A549 (cell line): Measurements from ENCODE around the gene SLC5A10. TPM values are rescaled to one million over a fixed set of nuclear protein-coding genes. Genes with fewer than 3 reads are reported as not detected.

Experiments
- ATAC-seq, 2 experiments: fragments of 200-7000 bp in 1 of 2; fragments of >200 bp in 1 of 2; cut with Nextera tagmentation in 1 of 2; cut with Tn5 transposase in 1 of 2; 3 replicates each; pipeline versions ENCODE4 v1.8.0 to v1.9.1; 2018 to 2020; ENCODE audit warnings: mild to moderate bottlenecking in 1 of 2, moderate library complexity in 1 of 2
- CTCF ChIA-PET: fragments of 300-600 bp; sonication (Branson Sonifier 250); formaldehyde crosslinking; extraction: SDS; loops from one replicate; lab custom pipeline; 2021; ENCODE audit warnings: antibody characterized with exemption, inconsistent platforms; lab: Yijun Ruan, JAX
- POLR2A ChIA-PET: fragments of 350-600 bp; formaldehyde crosslinking; extraction: SDS; loops from one replicate; lab custom pipeline; 2021; ENCODE audit warnings: antibody characterized with exemption, inconsistent platforms; lab: Yijun Ruan, JAX
- DNase-seq, 2 experiments: peaks; one replicate each; pipeline versions ENCODE4 v3.0.0 to v3.0.0-alpha.2; 2011 to 2016; ENCODE audit warnings: low read depth in 1 of 2, low spot score in 1 of 2
- FAIRE-seq: peaks from 2 replicates; lab custom pipeline; 2011; peaks lifted over from hg19 to GRCh38; lab: Jason Lieb, UNC
- H3K27ac ChIP-seq, 2 experiments: fragments of >200 bp; sonication (Bioruptor Twin); formaldehyde crosslinking; 3 replicates each; pipeline ENCODE4 v1.5.1; 2016 to 2017
- H3K4me1 ChIP-seq: fragments of >200 bp; sonication (Bioruptor Twin); formaldehyde crosslinking; 3 replicates; pipeline ENCODE4 v1.6.1; 2016
- H3K4me2 ChIP-seq: fragments of >200 bp; sonication (Bioruptor Twin); formaldehyde crosslinking; 3 replicates; pipeline ENCODE4 v1.6.1; 2016
- H3K4me3 ChIP-seq: fragments of >200 bp; sonication (Bioruptor Twin); formaldehyde crosslinking; 3 replicates; pipeline ENCODE4 v1.5.1; 2016
- H3K9me3 ChIP-seq: fragments of >200 bp; sonication (Bioruptor Twin); formaldehyde crosslinking; 3 replicates; pipeline ENCODE4 v1.6.1; 2016
- EHF ChIP-seq: fragments of 250-450 bp; sonication (Bioruptor Pico); IDR thresholded peaks from 2 replicates; pipeline ENCODE4 v1.5.0; 2020; ENCODE audit warnings: mild to moderate bottlenecking
- EP300 ChIP-seq, 2 experiments: fragments of >200 bp; sonication (Bioruptor Twin); formaldehyde crosslinking; IDR thresholded peaks; 2 replicates in 1 of 2; 3 replicates in 1 of 2; pipeline ENCODE4 v1.6.1; 2016 to 2017
- FOXS1 ChIP-seq: fragments of 250-450 bp; sonication (Bioruptor Pico); IDR thresholded peaks from 2 replicates; pipeline ENCODE4 v1.5.0; 2020; ENCODE audit warnings: mild to moderate bottlenecking, moderate library complexity
- HOXA7 ChIP-seq: fragments of 250-450 bp; sonication (Bioruptor Pico); IDR thresholded peaks from 2 replicates; pipeline ENCODE4 v1.5.0; 2020; ENCODE audit warnings: mild to moderate bottlenecking, moderate library complexity
- JUNB ChIP-seq: fragments of >200 bp; sonication (Bioruptor Twin); formaldehyde crosslinking; IDR thresholded peaks from 2 replicates; pipeline ENCODE4 v1.6.1; 2016
- KDM1A ChIP-seq: fragments of 200-600 bp; sonication (generic); IDR thresholded peaks from 2 replicates; pipeline ENCODE4 v1.6.1; 2016; ENCODE audit warnings: low read depth, mild to moderate bottlenecking
- MAFK ChIP-seq: fragments of 450-650 bp; IDR thresholded peaks from 2 replicates; pipeline ENCODE4 v1.6.1; 2014; ENCODE audit not compliant: partially characterized antibody
- NFE2L2 ChIP-seq: fragments of 150-350 bp; conservative IDR thresholded peaks from 2 replicates; pipeline ENCODE4 v1.6.1; 2014; ENCODE audit warnings: low read length
- NR3C1 ChIP-seq: fragments of >200 bp; sonication (Bioruptor Twin); formaldehyde crosslinking; IDR thresholded peaks from 3 replicates; pipeline ENCODE4 v1.6.1; 2017
- SMC3 ChIP-seq: fragments of >200 bp; sonication (Bioruptor Twin); formaldehyde crosslinking; IDR thresholded peaks from 3 replicates; pipeline ENCODE4 v1.6.1; 2018; ENCODE audit warnings: inconsistent platforms
- ZFP36 ChIP-seq: fragments of 450-650 bp; IDR thresholded peaks from 2 replicates; pipeline ENCODE4 v1.6.1; 2014; ENCODE audit warnings: borderline replicate concordance; ENCODE audit not compliant: partially characterized antibody
- ZSCAN20 ChIP-seq: fragments of 250-450 bp; sonication (Bioruptor Pico); IDR thresholded peaks from 2 replicates; pipeline ENCODE4 v1.8.0; 2022; ENCODE audit warnings: mild to moderate bottlenecking, moderate library complexity
- WGBS: methylation state at CpG from one replicate; pipeline ENCODE4 v1.1.6; 2017; ENCODE audit errors: missing lambda C conversion rate; 5-methylcytosine and 5-hydroxymethylcytosine counted together
- polyA plus RNA-seq, 4 experiments: library from polyadenylated mRNA; depleted of rRNA in 3 of 4; stranded (reverse); fragments of >200 nt; fragmentation: RNase III in 1 of 4; extraction: RNeasy Plus Mini Kit Qiagen cat#74134 plus additional on column Dnase treatment in 1 of 4; gene quantifications; 2 replicates in 3 of 4; 3 replicates in 1 of 4; pipeline ENCODE4 v1.2.3, GENCODE V29; 2011 to 2017
- TF ChIP-seq, protein P1 (sequence below): fragments of 200-600 bp; sonication (generic); IDR thresholded peaks from 2 replicates; pipeline ENCODE4 v1.6.1; 2016; ENCODE audit warnings: antibody characterized with exemption, mild to moderate bottlenecking, moderate library complexity
- TF ChIP-seq, protein P2 (sequence below): fragments of >200 bp; sonication (Bioruptor Twin); formaldehyde crosslinking; IDR thresholded peaks from 2 replicates; pipeline ENCODE4 v1.6.1; 2016
- TF ChIP-seq, protein P3 (sequence below): fragments of 450-650 bp; IDR thresholded peaks from 2 replicates; pipeline ENCODE4 v1.6.1; 2014; ENCODE audit warnings: antibody characterized with exemption
- TF ChIP-seq, protein P4 (sequence below): fragments of >200 bp; sonication (Bioruptor Twin); formaldehyde crosslinking; IDR thresholded peaks from 3 replicates; pipeline ENCODE4 v1.6.1; 2016
- TF ChIP-seq, protein P5 (sequence below): fragments of 250-450 bp; sonication (Bioruptor Pico); IDR thresholded peaks from 2 replicates; pipeline ENCODE4 v1.5.0; 2020; ENCODE audit warnings: low read depth, mild to moderate bottlenecking, moderate library complexity

SLC5A10 gene
- polyA plus RNA-seq, 2 of the 4 experiments (the other 2 are of a cell fraction), result 0.15 to 0.28 TPM

DNA sequence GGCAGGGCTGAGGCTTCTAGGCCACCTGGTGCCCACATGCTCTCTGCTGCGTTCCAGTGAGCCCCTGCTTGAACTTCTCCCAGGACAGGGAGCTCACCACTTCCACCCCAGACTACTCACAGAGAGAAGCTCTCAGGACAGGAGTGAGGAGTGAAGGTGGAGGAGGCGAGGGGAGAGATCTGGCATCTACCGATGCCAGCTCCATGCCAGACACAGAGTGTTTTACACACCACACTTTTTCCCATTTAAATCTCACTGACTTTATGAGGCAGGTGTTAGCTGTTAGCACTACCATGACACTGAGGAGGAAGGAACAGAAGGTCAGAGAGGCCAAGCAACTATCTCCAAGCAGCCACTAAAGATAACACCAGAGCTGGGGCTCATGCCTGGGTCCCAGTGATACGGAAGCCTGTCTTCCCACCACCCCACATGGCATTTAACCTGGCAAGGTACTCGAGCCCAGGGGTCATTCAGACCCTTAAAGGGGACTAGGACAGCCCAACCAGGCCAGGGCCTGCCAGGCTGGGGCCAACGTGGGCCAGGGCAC is 45.8 kb downstream of the SLC5A10 start:
- TF ChIP-seq, protein P1, sequence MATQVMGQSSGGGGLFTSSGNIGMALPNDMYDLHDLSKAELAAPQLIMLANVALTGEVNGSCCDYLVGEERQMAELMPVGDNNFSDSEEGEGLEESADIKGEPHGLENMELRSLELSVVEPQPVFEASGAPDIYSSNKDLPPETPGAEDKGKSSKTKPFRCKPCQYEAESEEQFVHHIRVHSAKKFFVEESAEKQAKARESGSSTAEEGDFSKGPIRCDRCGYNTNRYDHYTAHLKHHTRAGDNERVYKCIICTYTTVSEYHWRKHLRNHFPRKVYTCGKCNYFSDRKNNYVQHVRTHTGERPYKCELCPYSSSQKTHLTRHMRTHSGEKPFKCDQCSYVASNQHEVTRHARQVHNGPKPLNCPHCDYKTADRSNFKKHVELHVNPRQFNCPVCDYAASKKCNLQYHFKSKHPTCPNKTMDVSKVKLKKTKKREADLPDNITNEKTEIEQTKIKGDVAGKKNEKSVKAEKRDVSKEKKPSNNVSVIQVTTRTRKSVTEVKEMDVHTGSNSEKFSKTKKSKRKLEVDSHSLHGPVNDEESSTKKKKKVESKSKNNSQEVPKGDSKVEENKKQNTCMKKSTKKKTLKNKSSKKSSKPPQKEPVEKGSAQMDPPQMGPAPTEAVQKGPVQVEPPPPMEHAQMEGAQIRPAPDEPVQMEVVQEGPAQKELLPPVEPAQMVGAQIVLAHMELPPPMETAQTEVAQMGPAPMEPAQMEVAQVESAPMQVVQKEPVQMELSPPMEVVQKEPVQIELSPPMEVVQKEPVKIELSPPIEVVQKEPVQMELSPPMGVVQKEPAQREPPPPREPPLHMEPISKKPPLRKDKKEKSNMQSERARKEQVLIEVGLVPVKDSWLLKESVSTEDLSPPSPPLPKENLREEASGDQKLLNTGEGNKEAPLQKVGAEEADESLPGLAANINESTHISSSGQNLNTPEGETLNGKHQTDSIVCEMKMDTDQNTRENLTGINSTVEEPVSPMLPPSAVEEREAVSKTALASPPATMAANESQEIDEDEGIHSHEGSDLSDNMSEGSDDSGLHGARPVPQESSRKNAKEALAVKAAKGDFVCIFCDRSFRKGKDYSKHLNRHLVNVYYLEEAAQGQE, result 0 out of 2 replicates have a peak, but pooled peaks have one; percentile 35
- TF ChIP-seq NFE2L2, result no peak
- no peak overlapping the region for H3K4me2 ChIP-seq
- ATAC-seq (no peak), FAIRE-seq (no peak), DNase-seq (no peak)
- 89% methylated on average over 6 of the region's 6 CpGs for WGBS
- POLR2A ChIA-PET, result no interaction called here
- H3K9me3 ChIP-seq, result peaks cover 19% of the 10 kb centered on the region
- no peak overlapping the region for H3K4me3 ChIP-seq
- no peak overlapping the region for H3K27ac ChIP-seq
- CTCF ChIA-PET, result interaction anchor here (1.4 to 4.0 kb wide), 4 partner anchors 10 to 37 kb away, joined by 6 to 38 read pairs (median 12); no protein-coding TSS in a partner anchor
- peaks cover 19% of the 10 kb centered on the region for H3K4me1 ChIP-seq

DNA sequence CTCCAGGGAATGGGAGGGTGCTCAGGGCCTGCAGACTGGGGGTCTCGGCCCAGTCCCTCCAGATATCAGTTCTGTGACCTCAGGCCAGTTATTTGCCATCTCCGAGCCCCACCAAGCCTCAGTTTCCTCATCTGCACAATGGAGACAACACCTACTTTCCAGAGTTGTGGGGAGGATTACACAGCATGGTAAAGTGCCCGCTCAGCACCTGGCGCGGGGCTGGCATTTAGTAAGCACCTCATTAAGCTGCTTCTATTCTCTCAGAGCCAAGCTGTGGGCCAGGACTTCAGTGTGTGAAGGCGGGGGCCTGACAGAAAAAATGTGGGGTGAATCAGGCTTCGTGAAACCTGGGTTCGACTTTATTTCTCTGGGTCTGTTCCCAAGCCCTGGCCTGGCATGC is 47.4 kb downstream of the SLC5A10 start:
- DNase-seq (no peak), ATAC-seq (no peak), FAIRE-seq (no peak)
- TF ChIP-seq JUNB (no peak), MAFK (peak; percentile 91)
- Histone ChIP-seq H3K4me2 (no peak overlapping the region), H3K9me3 (peaks cover 19% of the 10 kb centered on the region), H3K27ac (no peak overlapping the region), H3K4me1 (peaks cover 30% of the 10 kb centered on the region), H3K4me3 (no peak overlapping the region)
- CTCF ChIA-PET, result interaction anchor here (1.4 to 4.0 kb wide), 3 partner anchors 22 to 39 kb away, joined by 3 to 38 read pairs (median 38); no protein-coding TSS in a partner anchor
- WGBS, result 87% methylated on average over 8 of the region's 8 CpGs
- POLR2A ChIA-PET, result no interaction called here

DNA sequence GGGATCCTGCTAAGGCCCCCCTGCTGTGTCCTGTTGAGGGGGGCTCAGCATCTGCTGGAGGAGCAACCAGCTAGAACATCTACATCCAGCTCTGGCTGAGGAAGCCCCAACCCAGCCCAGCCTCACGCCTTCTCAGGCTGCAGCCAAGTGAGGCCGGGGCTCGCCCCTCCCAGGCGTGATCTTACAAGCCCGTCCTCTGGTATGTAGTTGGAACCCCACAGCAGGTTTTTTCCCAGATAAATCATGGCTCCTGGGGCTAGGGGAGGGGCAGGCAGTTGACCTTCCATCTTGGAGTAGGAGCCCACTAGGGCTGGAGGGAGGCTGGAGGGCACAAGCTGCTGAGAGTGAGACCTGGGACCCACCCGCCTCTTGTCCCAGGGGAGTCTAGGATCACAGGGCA is 47.9 kb downstream of the SLC5A10 start:
- 91% methylated on average over 6 of the region's 6 CpGs for whole genome bisulfite sequencing
- no peak for ATAC-seq
- ChIA-PET POLR2A (no interaction called here), CTCF (interaction anchor here (1.4 to 3.9 kb wide), 3 partner anchors 14 to 39 kb away, joined by 3 to 38 read pairs (median 6); no protein-coding TSS in a partner anchor)
- Histone ChIP-seq H3K4me3 (no peak overlapping the region), H3K4me2 (no peak overlapping the region), H3K27ac (no peak overlapping the region), H3K9me3 (peaks cover 19% of the 10 kb centered on the region), H3K4me1 (peaks cover 30% of the 10 kb centered on the region)
- FAIRE-seq, result no peak
- no peak for DNase-seq
- TF ChIP-seq ZSCAN20 (CRISPR knock-in tag), result no peak
- TF ChIP-seq, protein P2, sequence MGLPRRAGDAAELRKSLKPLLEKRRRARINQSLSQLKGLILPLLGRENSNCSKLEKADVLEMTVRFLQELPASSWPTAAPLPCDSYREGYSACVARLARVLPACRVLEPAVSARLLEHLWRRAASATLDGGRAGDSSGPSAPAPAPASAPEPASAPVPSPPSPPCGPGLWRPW, result no peak
- no peak for TF ChIP-seq HOXA7
- TF ChIP-seq FOXS1 (CRISPR knock-in tag), result no peak
- no peak for TF ChIP-seq EHF (CRISPR knock-in tag)
- no peak for TF ChIP-seq KDM1A
- TF ChIP-seq SMC3, result no peak
- no peak for TF ChIP-seq NR3C1
- no peak for TF ChIP-seq EP300 (IDR thresholded peaks at IDR 0.05)
- TF ChIP-seq, protein P3, sequence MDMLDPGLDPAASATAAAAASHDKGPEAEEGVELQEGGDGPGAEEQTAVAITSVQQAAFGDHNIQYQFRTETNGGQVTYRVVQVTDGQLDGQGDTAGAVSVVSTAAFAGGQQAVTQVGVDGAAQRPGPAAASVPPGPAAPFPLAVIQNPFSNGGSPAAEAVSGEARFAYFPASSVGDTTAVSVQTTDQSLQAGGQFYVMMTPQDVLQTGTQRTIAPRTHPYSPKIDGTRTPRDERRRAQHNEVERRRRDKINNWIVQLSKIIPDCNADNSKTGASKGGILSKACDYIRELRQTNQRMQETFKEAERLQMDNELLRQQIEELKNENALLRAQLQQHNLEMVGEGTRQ, result no peak
- no peak for TF ChIP-seq ZFP36
- TF ChIP-seq, protein P4, sequence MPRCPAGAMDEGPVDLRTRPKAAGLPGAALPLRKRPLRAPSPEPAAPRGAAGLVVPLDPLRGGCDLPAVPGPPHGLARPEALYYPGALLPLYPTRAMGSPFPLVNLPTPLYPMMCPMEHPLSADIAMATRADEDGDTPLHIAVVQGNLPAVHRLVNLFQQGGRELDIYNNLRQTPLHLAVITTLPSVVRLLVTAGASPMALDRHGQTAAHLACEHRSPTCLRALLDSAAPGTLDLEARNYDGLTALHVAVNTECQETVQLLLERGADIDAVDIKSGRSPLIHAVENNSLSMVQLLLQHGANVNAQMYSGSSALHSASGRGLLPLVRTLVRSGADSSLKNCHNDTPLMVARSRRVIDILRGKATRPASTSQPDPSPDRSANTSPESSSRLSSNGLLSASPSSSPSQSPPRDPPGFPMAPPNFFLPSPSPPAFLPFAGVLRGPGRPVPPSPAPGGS, result no peak
- TF ChIP-seq, protein P5, sequence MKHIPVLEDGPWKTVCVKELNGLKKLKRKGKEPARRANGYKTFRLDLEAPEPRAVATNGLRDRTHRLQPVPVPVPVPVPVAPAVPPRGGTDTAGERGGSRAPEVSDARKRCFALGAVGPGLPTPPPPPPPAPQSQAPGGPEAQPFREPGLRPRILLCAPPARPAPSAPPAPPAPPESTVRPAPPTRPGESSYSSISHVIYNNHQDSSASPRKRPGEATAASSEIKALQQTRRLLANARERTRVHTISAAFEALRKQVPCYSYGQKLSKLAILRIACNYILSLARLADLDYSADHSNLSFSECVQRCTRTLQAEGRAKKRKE (CRISPR knock-in tag), result no peak
